ENCODE results near the gene OCA2.

The OCA2 gene

DNA sequence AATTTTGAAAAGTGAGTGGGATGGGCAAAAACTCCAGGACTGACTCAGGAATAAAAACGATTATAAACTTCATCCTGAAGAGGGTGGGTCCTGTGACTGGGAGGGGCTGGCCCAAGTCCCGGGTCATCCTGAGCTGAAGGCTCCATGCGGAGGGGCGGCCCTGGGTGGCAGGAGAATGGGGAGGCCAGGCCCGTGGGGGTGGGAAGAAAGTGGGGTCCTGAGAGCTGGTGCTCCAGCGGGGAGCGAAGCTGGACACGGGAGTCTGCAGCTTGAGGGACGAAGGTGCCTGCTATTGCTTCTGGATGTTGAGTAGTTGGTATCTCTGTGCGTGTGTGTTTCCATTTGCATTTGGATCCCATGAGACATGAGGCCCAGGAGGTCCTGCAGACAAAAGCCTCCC lies 4.7 kb upstream of the OCA2 start:
- DNase-seq: no peak

DNA sequence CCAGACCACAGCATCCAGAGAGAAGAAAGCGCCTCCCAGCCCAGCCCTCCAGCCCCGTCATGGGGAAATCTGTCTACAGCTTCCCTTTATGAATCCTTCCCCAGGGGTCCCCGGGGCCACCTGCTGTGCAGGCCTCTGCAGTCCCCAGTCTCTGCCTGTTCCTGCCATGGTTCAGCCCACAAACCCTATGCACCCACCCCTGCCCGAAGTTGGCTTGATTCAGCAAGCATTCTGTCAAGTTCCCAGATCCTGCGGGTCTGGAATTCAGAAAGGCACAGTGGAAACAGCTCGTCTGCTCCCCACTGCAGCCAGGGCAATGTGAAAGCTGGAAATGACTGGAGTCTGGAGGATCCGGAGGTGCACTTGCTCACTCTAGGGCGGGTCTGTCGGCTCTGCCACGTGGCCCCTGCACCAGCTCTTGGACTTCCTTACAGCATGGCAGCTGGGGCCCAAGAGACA lies 2.9 kb upstream of the OCA2 start:
- no peak for DNase-seq

DNA sequence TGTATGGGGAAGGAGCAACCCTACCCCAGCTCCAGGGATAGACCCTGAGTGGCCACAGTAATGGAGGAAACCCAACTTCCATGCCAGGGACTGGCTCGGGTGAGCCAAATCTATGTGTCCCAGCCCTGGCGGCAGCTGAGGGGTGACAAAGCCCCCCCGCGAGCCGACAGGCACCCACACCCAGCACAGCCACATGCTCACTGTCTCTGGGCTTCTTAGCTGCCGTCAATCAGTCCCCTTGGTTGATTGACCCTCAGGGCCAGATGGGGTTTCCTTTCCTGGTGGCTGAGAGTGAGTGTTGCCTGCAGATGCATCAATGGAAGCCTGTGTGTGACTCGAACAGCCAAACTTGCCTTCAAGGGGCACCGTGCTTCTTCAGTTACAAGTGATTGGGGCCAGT lies 2.1 kb upstream of the OCA2 start:
- DNase-seq: no peak

DNA sequence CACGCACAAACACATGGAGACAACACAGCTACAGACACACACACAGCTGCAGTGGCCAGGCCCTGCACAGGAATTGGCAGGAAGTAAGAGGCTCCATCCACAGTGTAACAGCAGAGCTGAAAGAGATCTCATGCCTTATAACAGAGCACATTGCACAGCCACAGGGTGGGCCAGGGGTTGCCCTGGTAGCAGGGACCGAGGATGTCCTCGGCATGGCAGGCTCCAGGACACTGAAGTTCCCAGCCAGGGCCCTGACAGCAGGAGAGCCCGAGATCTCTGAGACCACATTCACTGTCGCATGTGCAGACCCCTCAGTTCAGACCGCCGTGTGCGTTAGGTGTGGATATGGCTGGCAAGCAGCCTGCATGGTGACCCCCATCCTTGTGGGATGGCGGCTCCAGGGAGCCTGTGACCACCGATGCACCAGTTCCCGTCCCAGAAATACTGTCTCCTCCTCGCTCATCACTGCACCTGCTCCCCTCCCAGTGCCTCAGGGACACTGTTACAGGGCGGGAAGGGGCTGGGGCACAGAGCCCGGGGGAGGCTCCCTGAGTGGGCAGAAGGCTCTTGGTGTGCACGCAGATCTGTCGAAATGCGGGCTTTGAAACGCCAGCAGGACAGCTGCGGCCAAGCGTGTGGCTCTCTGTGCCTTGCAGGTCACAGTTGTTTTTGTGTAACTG lies 1.5 kb upstream of the OCA2 start:
- no peak for DNase-seq

DNA sequence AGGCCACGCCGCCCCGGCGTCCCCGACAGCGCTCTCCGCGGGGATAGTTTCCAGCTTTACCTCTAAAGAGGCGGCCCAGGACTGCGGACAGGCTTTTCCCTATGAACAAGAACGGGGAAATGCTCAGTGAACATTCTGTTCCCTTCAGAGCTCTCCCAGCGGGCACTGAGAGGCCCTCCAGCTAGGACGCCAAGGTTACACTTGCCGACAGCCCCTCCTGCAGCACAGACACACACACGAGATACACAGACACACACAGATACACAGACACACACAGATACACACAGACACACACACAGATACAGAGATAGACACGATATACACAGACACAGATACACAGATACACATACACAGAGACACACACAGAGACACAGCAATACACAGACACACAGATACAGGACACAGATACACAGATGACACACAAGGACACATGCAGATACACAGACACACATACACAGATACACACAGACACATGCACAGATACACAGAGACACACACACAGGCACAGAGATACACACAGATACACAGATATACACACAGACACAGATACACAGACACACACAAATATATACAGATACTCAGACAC lies 533 bp upstream of the OCA2 start:
- DNase-seq: no peak

DNA sequence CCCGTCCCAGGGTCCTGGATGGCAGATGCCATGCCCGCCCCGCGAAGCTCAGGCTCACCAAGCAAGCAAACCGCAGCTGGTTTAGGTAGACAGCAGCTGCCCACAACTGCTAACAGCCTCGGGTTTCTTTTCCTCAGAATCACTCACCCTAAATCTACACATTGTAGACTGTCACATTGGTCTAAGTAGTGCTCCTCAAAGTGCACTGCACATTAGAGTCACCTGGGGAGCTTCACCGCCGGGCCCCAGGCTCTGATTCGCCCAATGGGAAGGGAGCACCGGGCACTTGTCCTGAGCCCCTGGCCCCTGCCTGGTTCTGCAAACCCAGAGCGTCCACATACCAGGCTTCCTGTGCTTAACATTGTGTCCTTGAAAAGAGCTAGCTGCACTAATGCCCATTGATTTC lies 752 bp downstream of the OCA2 start:
- no peak for DNase-seq

DNA sequence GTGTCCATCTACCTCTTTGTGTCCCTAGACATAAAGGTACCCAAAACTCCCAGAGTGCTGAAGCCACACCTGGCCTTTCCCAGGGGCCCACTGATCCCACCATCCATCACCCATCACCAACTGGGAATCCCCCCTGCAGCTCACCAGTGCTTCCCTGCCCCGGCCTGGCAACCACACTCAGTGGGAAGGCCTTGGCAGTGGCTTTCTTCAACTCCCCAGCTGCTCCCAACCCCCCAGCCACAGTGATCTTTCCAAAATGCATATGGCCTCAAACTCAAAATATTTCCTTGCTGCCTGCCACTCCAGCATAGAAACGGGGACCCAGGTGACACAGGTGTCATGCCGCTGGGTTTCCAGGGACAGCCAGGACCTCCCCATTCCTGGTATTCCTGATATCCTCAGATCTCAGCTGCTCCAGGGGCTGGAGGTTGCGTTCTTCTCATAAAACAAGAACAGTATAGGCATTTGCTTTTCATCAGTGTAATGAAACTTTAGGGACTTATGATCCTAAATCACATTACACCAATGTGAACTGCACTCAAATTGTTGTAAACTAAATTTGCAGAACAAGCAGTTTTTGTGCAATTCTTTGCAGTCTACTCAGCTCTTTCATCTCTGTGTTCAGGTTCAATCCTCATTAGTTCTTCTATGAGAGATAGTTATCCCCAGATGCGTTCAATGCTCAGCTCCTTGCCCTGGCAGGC lies 1.3 kb downstream of the OCA2 start:
- no peak for DNase-seq

DNA sequence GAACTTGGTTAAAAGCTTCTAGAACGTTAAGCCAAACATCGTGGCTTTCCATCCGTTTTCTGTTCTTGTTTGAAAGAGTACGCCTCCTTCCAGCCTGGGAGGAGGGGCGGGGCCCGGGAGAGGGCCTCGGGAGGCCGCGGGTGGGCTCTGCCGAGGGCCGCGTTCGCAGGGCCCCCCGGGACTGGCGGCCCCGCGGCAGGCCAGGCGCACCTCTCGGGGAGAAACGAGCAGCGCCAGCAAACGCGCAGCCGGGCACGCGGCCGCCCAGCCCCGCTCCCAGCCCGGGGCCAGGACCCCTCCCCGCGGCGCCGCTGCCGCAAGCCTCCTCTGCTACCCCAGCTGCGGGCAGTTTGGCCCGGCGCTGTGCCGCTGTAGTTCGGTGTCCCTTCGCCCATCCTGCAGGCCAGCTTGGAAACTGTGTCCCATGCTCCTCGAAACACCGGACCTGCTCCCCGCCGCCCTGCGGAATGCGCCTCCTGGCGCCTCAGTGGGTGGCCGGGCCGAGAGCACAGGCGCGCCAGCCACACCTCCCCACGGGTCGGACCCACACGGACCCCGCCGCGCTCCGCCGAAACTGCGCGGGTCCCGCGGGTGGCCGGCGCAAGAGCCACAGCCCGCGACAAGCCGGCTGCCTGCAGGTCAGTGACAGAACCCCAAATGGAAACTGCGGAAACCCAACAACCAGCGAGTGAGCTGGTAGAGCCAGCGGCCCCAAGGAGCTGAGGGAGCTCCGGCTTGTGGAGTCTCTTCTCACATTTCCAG lies 2.3 kb downstream of the OCA2 start:
- no peak for DNase-seq

DNA sequence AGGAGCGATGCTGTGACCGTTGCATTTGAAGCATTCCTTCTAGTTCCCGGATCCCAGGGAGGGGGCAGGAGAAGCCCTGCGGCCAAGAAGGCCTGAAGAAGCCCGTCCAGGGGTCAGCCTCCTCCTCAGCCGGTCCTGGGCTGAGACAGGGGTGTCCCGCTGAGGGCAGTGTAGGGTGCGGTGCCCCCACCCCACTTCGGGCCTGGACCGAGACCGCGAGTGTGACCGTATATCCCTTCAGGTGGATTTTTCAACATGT lies 2.8 kb downstream of the OCA2 start:
- DNase-seq: no peak

DNA sequence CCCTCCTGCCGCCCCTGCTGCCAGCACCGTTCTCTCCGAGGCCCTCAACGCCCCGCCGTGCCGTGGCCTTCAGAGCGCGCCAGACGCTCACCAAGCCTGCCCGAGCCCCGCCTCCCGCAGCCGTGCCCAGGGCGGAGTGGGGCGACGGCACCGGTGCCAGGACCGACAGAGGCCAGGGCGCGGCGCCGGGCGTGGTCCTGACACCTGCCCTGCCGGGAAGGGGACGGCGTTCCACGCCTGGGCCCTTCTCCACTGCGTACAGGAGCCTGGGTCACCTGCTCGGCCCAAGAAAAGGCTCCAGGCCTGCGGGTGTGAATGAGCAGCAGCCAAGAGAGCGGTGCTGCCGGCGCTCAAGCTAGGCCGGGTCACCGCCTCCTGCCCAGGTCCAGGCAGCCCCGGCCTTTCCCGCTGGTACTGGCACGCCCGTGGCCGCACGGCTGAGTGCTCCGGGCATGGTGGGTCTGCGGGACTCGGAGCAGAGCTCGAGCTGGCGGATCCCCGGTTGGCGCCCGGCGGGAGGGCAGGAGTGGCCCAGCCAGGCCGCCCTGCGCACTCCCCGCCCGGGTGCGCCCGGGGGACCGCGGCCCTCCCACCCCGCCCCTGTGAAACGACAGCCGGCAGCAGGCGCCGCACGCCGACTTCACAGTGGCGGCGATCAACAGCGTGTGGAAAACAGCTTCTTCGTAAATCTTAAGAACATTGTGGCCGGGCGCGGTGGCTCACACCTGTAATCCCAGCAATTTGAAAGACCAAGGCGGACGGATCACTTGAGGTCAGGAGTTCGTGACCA lies 4.2 kb downstream of the OCA2 start:
- peak; percentile 37 for DNase-seq

DNA sequence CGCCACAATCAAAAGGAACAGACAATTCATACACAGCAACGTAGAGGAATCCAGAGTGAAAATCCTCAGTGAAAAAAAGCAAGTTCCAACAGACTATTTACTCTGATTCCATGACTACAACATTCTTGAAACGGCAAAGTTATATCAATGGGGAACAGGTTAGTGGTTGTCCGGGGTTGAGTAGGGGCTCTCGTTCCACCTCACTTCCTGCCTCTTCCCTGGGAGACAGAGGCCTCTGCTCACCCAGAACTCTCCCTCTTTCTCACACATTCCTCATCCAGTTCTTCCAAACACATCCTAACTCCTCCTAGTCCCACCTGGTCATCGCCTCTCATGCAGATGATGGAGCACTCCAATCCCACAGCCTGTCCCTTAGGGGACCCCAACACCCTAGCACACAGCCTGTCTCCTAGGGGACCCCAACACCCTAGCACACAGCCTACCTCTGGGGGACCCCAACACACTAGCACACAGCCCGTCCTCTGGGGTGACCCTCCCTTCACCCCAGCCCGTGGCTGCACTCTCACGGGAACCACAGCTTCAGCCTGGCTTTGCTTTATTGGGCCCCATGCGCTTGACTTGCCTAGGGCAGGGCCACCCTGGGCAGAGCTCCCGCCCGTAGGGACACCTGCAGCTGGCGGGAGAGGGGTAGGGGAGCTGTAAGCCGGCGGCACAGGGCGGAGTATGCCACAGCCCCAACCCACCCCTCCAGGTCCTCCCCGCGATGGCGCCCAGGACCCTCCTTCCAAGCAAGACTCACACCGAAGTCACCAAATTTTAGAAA lies 5.2 kb downstream of the OCA2 start:
- no peak for DNase-seq

DNA sequence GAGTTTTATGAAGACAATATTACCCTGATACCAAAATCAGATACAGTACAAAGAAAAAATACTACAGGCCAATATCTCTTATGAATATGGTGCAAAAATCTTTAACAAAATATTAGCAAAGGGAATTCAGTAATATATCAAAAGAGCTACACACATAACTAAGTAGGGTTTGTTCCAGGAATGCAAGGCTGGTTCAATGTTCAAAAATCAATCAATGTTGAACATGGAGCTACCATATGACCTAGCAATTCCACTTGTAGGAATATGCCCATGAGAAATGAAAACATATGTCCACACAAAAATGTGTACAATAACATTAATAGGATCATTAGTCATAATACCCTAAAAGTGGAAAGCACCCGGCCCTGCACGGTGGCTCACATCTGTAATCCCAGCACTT lies 7.8 kb downstream of the OCA2 start:
- no peak for DNase-seq

DNA sequence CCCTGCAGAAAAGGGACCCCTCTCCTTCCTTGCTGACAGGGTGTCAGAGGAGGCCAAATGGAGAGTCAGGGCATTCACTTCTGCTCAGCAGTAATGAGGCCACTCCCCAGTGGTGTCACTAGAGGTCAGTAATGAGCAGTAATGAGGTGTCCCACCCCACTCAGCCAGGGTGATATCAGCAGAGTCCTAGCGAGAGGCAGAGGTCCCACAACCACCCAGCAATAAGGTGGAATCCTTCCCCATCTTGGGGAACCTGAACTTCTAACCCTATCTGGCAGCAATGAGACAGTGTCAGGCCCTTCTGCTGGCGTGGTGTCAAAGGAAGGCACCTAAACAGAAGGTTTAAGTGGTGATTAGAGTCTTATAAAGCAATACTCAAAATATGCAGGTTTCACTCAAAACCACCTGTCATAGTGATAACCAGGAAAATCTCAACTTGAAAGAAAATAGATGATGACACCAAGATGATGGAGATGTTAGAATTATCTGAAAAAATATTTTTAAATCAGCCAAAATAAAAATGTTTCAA lies 12.9 kb downstream of the OCA2 start:
- DNase-seq: peak; percentile 49

DNA sequence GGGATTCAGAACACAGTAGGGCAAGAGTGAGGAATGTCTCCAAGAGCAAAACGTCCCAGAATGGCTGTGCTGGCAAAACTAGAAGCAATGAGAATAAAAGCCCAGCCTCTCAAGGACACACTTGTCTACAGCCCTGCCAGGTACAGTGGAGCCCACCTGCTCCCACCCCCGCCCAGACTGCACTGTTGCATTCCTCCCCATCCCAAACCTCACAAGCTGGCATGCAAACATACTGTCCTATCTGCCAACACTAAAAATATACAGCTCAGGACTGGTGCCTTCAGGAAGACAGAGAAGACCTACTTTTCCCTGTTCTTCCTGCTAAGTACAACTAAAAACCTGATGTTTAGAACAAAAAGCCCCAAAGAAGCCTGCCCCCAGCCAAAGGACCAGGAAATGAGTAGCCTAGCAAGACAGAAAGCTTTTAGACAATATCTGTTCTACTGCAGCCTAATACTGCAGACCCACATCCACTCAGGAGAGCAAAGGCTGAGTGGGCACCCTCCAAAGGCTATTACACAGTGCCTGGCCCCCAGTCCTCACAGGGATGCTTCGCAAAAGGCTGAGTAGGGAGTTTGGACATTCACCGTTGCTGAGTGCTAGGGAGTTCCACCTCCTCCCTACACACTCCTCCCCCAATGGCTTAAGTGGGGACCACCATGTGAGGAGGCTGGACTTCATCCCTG lies 13.5 kb downstream of the OCA2 start:
- no peak for DNase-seq

DNA sequence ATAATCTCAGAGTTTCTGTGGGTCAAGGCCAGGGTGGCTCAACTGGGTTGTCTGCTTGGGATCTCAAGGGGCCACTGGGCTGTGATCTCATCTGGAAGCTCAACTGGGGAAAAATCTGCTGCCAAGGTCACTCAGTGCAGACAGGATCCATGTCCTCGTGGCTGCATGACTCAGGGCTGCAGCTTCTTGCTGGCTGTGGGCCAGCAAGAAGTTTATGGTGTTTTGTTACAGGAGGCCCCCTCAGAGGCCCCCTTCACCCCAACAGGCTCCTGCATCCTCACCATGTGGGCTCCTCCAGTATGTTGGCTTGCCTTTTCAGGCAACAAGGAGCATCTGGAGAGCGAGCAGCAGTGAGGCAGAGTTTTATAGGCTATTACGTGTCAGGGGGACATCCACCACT lies 14.6 kb downstream of the OCA2 start:
- DNase-seq: no peak

DNA sequence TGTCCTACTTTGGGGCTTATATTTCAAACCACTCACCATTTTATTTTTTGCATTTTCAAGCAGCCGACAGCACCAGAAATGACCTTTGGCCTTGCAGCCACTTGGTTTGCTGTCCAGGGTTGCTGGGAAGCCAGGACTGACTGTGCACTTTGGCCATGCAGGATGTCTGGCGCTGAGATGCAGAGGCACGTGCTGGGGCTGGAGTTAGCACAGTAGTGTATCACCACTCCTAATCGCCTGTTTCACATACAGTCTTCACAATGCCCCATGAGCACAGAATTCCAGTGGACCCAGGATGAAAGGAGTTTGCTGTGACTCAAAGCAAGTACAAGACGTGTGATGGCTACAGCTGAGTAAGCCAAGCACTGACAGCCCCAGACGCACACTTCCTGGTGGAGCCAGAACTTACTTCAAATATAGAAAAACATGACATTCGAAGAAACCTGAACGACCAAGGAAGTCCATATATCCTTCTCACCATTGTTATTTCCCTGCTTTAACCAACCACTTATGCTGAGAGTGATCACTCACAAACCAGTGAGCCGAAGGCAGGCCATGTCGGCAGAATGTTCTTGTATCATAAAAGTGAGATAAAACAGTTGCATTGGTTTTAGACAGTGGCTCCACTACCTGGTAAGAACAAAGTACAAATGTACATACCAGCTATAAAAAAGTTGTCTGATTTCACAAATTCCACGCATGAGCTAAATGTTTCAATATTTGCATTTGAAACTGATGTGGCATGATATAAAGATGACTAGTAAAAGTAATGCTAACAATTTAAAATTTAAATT lies 16.0 kb downstream of the OCA2 start:
- DNase-seq: no peak

DNA sequence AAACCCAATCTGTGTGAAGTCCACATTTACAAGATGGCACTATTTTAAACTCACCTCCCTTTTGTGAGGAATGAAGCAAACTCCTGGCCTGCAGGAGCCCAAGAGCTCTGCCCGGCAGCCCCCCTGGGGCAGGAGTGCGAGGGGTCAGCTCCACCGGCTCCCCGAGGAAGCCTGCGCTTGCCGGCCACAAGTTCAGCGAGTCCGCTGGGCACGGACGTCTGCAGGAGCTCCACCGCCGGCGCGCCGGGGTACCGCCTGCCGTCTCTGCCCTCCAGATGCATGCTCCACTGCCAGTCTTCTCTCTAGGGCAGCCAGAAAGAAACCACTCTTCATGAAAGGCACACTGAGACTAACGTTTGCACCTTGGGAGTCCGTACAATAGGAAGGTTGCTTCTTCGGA lies 17.5 kb downstream of the OCA2 start:
- DNase-seq: no peak

DNA sequence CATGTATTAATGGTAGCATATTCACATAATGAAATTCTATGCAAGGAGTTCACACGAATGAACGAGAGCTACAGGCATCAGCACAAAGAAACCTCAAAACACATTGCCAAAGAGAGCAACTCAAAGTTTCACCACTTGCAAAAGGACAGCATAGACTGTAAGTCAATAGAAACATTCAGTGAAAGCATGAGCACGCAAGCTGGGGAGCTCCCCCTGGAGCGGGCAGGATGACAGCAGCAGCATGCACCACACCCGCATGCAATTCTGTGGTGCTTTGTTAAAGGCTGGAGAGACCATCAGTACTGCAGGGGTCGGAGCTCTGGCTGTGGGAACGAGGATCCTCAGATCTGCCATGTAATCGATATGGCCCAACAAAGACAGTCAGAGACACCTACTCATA lies 18.7 kb downstream of the OCA2 start:
- no peak for DNase-seq

DNA sequence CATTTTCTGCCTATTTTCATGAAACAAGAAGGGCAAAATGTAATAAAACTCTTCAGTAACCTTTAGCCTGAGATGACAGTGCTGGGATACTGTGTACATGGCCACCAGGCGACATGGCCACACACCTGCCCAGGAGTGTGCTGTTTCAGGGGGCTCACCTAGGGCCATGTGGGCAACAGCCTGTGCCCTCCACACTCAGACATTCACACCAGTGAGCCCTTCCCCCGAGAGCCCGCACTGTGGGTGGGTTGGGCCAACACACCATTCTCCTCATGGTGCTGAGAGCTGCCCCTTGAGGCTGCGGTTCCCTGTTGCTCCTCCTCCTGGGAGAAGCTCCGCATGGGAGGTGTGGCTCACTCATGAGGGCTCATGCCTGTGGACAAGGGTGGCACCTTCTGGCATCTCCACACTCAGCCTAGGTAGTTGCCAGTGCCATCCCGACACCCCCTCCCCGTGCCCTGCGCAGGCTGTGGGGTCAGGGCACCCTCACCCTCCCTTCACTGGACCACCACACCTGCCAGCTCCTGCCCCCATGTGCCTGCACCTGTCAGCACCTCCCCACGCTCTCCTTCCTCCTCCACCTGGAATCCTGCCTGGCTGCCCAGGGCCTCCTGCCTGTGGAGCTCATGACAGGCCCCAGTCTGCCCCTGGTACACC lies 19.7 kb downstream of the OCA2 start:
- DNase-seq: no peak

DNA sequence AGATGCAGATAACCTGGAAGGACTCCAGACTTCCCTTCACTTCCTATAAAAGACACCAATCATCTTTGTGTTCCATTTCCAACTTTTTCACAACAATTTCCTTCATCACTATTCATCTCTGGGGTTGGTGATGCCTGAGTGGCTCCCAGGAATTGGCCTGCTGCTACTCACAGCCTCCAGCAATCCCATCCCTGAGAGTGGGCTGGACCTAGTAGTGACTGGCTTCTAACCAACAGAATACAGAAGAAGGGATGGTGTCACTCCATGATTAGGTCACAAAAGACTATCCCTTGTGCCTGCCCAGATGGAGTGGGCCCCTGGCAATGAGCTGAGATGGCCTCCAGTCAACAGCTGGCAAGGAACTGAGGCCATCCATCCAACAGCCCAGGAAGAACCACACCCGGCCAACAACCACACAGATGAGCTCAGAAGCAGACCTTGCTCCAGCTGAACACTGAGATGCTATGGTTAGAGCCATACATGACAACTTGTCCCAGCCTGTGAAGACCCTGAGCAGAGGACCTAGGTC lies 20.9 kb downstream of the OCA2 start:
- no peak for DNase-seq
